ENCODE results near the gene KANSL1. TPM values are rescaled to one million over a fixed set of nuclear protein-coding genes. Genes with fewer than 3 reads are reported as not detected.

KANSL1 gene
- total and polyA plus RNA-seq, 9 of the 15 experiments (the other 6 are each of a cell fraction or from before 2014, with no cell fraction given) = 3.6 to 55.4 (median 31.8) TPM

- TF ChIP-seq CEBPZ (IDR thresholded peaks at IDR 0.05; ENCODE audit: borderline replicate concordance, low read depth, low read length) (no peak), TOE1 (IDR thresholded peaks at IDR 0.05; ENCODE audit: borderline replicate concordance) (peak; percentile 38; the same call in 1 of the 2 replicates), TOE1 (CRISPR knock-in tag; IDR thresholded peaks at IDR 0.05; ENCODE audit: borderline replicate concordance, low read depth) (peak; percentile 94), FIP1L1 (IDR thresholded peaks at IDR 0.05; ENCODE audit: low read depth, low read length, poor library complexity, severe bottlenecking) (no peak), MYBL2 (IDR thresholded peaks at IDR 0.05; ENCODE audit: low read depth) (no peak), MYBL2 (CRISPR knock-in tag; IDR thresholded peaks at IDR 0.05; ENCODE audit: borderline replicate concordance) (no peak), MEF2D (tag; conservative IDR thresholded peaks at IDR 0.05; ENCODE audit: low read depth) (no peak), RBM15 (IDR thresholded peaks at IDR 0.05; ENCODE audit: insufficient read depth, low read length) (no peak), GABPB2 (CRISPR knock-in tag; conservative IDR thresholded peaks at IDR 0.05) (no peak), ZNF282 (CRISPR knock-in tag; IDR thresholded peaks at IDR 0.05) (peak; percentile 83), RFX7 (CRISPR knock-in tag; IDR thresholded peaks at IDR 0.05) (no peak), ZBTB17 (CRISPR knock-in tag; IDR thresholded peaks at IDR 0.05) (peak; percentile 68), E2F6 (IDR thresholded peaks at IDR 0.05; ENCODE audit: borderline replicate concordance in 1 of 2, extremely low read depth in 1 of 2, insufficient read depth in 1 of 2, insufficient read length in 1 of 2, low read depth in 1 of 2, low read length in 1 of 2, poor library complexity in 1 of 2, severe bottlenecking in 1 of 2) (peak; percentile 12 to 70), HNRNPUL1 (IDR thresholded peaks at IDR 0.05; ENCODE audit: low read length) (no peak), FOSL1 (tag; conservative IDR thresholded peaks at IDR 0.05) (peak; percentile 43; the same call in 1 of the 2 replicates), PHF8 (IDR thresholded peaks at IDR 0.05; ENCODE audit: borderline replicate concordance, low read length) (peak; percentile 83; the same call in 1 of the 2 replicates), ZBTB8A (IDR thresholded peaks at IDR 0.05; ENCODE audit: partially characterized antibody) (no peak), NFATC3 (IDR thresholded peaks at IDR 0.05) (no peak), MEF2A (IDR thresholded peaks at IDR 0.05; ENCODE audit: control insufficient read depth, low read depth, low read length) (no peak), ZBTB26 (CRISPR knock-in tag; IDR thresholded peaks at IDR 0.05) (no peak; the same call in 1 of the 2 replicates), NFIC (IDR thresholded peaks at IDR 0.05) (peak; percentile 36; the same call in 1 of the 2 replicates), KLF16 (IDR thresholded peaks at IDR 0.05) (no peak), ZBTB1 (CRISPR knock-in tag; IDR thresholded peaks at IDR 0.05; ENCODE audit: borderline replicate concordance, low read depth) (no peak; the same call in 1 of the 2 replicates)
Measured at GRCh38 chr17:46193626-46194392, 580 bp upstream of the KANSL1 start (continued).

Measured in K562 (cell line).